SH-SY5Y (cell line): ENCODE data around the gene DSCAML1.

Source experiments
- GATA2 ChIP-seq: IDR thresholded peaks from 2 replicates; pipeline ENCODE4 v1.6.1; 2011; ENCODE audit warnings: mild to moderate bottlenecking, low read depth, low read length
- GATA3 ChIP-seq: IDR thresholded peaks from 2 replicates; pipeline ENCODE4 v1.6.1; 2011; ENCODE audit warnings: low read depth, mild to moderate bottlenecking, low read length, moderate library complexity

DNA sequence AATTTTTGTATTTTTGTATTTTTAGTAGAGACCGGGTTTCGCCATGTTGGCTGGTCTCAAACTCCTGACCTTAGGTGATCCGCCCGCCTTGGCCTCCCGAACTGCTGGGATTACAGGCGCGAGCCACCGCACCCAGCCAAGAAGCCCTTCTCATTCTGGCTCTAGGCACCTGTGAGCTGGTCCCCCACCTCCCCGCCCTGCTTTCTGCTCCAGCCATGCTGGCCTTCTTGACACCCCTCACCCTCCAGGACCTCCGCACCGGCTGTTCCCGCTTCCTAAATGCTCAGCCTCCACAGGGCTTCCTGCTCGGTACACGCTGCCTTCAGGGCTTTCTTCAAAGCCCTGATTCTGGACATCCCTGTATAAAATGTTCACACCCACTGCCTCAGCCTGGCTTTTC, 33.1 kb upstream of the DSCAML1 start:
- TF ChIP-seq GATA2, result no peak
- TF ChIP-seq GATA3, result no peak
